ENCODE results near the gene FRAS1. TPM values are rescaled to one million over a fixed set of nuclear protein-coding genes. Genes with fewer than 3 reads are reported as not detected.

Gene FRAS1
- polyA plus RNA-seq, 1 donor from 2014 or later: 2.8 TPM

DNA sequence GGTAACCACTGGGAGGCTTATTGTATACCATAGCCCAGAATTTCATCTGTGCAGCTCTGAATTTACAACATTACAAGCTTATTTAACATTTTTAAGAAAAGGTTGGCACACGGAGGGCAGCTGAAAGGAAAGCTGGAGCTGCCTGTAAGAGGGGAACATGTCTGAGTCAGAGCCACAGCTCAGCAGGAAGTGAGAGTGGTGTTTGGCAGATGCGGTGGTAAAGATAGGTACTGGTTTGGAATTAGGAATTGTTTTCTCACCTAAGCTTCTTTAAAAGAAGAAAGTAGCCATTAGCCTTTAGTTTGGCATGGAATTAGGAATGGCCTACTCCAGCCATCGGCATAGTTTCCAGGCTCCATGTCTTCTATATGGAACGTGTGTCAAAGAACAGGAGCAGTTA, 321.9 kb downstream of the FRAS1 start:
- Histone ChIP-seq H3K9me2 (ENCODE audit: insufficient read depth, low read length) (no peaks in the 10 kb centered on the region), H4K20me1 (ENCODE audit: insufficient read depth) (no peaks in the 10 kb centered on the region), H3K27me3 (ENCODE audit: insufficient read depth, low read depth, low read length) (no peaks in the 10 kb centered on the region), H3K36me3 (ENCODE audit: insufficient read depth, low read length) (no peaks in the 10 kb centered on the region), H3K9me3 (ENCODE audit: low read length) (no peaks in the 10 kb centered on the region), H3K4me2 (ENCODE audit: low read length) (no peak overlapping the region), H2AFZ (ENCODE audit: low read depth, low read length) (no peak overlapping the region), H3K27ac (ENCODE audit: low read length) (no peak overlapping the region), H3K4me3 (ENCODE audit: low read length) (no peak overlapping the region), H3F3A (ENCODE audit: insufficient read depth, low read length, poor library complexity, severe bottlenecking) (no peaks in the 10 kb centered on the region), H3K79me2 (replicated peaks; ENCODE audit: insufficient read depth, low read length) (no peaks in the 10 kb centered on the region), H3K9ac (ENCODE audit: low read length) (no peak overlapping the region)
- TF ChIP-seq REST (IDR thresholded peaks at IDR 0.05; ENCODE audit: borderline replicate concordance) (no peak), SMC3 (conservative IDR thresholded peaks at IDR 0.05; ENCODE audit: poor library complexity) (no peak), TAF1 (IDR thresholded peaks at IDR 0.05; ENCODE audit: low read depth) (no peak), POLR2AphosphoS5 (IDR thresholded peaks at IDR 0.05) (no peak), EZH2 (IDR thresholded peaks at IDR 0.05; ENCODE audit: borderline replicate concordance, insufficient read depth, low read length, poor library complexity, severe bottlenecking) (no peak), RAD21 (conservative IDR thresholded peaks at IDR 0.05) (no peak), MXI1 (conservative IDR thresholded peaks at IDR 0.05; ENCODE audit: poor library complexity, severe bottlenecking) (no peak), EP300 (conservative IDR thresholded peaks at IDR 0.05; ENCODE audit: poor library complexity, severe bottlenecking) (no peak), CTCF (IDR thresholded peaks at IDR 0.05; ENCODE audit: poor library complexity, severe bottlenecking) (no peak)

DNA sequence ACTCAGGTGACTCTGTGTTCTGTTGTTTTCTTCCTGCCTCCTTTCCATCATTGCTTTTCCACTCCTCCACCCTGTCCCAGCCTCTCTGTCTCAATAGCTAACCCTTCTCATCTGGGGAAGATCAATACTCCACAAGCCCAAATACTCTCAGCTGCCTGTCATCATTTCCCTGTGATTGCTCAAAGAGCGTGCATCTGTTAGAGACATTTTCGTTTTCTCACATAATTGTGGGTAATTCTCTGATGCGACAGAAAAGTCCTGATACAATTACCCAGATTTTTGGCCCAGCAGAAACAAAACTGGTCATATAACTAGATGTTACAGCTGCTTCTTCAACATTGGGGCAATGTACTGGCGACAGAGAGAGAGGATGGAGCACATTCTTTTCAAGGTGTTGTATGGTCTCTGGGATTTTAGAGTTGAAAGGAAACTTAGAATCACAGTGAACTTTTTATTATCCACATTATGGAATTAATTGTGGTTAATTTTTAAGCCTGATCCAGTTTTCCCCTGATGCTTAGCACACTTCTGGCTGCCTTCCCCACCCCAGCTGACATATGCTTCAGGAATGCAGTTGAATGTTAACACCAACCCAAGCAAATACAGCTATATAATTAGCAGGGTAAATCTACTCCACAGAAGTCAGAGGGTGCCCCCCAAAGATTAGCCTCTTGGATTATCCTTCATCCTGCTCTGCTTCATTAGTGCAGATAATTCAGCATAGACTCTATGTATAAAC, 323.0 kb downstream of the FRAS1 start:
- H3K36me3 ChIP-seq (ENCODE audit: insufficient read depth, low read length): no peaks in the 10 kb centered on the region
- H3K9me2 ChIP-seq (ENCODE audit: insufficient read depth, low read length): no peaks in the 10 kb centered on the region
- H3F3A ChIP-seq (ENCODE audit: insufficient read depth, low read length, poor library complexity, severe bottlenecking): no peaks in the 10 kb centered on the region
- H3K27ac ChIP-seq (ENCODE audit: low read length): no peak overlapping the region
- H3K4me3 ChIP-seq (ENCODE audit: low read length): no peak overlapping the region
- H3K9ac ChIP-seq (ENCODE audit: low read length): no peak overlapping the region
- H3K4me2 ChIP-seq (ENCODE audit: low read length): no peak overlapping the region
- TF ChIP-seq MXI1 (conservative IDR thresholded peaks at IDR 0.05; ENCODE audit: poor library complexity, severe bottlenecking) (no peak), POLR2AphosphoS5 (IDR thresholded peaks at IDR 0.05) (no peak), SMC3 (conservative IDR thresholded peaks at IDR 0.05; ENCODE audit: poor library complexity) (no peak), TAF1 (IDR thresholded peaks at IDR 0.05; ENCODE audit: low read depth) (no peak), RAD21 (conservative IDR thresholded peaks at IDR 0.05) (no peak), REST (IDR thresholded peaks at IDR 0.05; ENCODE audit: borderline replicate concordance) (no peak), EZH2 (IDR thresholded peaks at IDR 0.05; ENCODE audit: borderline replicate concordance, insufficient read depth, low read length, poor library complexity, severe bottlenecking) (no peak), EP300 (conservative IDR thresholded peaks at IDR 0.05; ENCODE audit: poor library complexity, severe bottlenecking) (no peak), CTCF (IDR thresholded peaks at IDR 0.05; ENCODE audit: poor library complexity, severe bottlenecking) (no peak)
- no peaks in the 10 kb centered on the region for H3K27me3 ChIP-seq (ENCODE audit: insufficient read depth, low read depth, low read length)
- H2AFZ ChIP-seq (ENCODE audit: low read depth, low read length): no peak overlapping the region
- H3K79me2 ChIP-seq (replicated peaks; ENCODE audit: insufficient read depth, low read length): no peaks in the 10 kb centered on the region
- no peaks in the 10 kb centered on the region for H3K9me3 ChIP-seq (ENCODE audit: low read length)
- H4K20me1 ChIP-seq (ENCODE audit: insufficient read depth): no peaks in the 10 kb centered on the region

All from neural cell (in vitro differentiated cells).